Stimulated activated naive CD8-positive, alpha-beta T cell treated with anti-CD3 and anti-CD28 coated beads, Interleukin-15, Interleukin-2, amounts not matched to agents 100 ng/mL and 50 ng/mL, for 24 hours (primary cell): Measurements from ENCODE around the gene HAUS7.
"Not testable (repeated sequence)": the region's sequence is repeated elsewhere in the genome, so short reads cannot be mapped to it uniquely, and the experiment has no call there.

Experiments
- H3K27ac Mint-ChIP-seq: one replicate; pipeline ENCODE4 v1.8.0; 2021; ENCODE audit warnings: mild to moderate bottlenecking, mixed read lengths
- H3K27me3 Mint-ChIP-seq: one replicate; pipeline ENCODE4 v1.8.0; 2021; ENCODE audit warnings: mixed read lengths
- H3K36me3 Mint-ChIP-seq: one replicate; pipeline ENCODE4 v1.8.0; 2021; ENCODE audit warnings: low read depth, mixed read lengths
- H3K4me1 Mint-ChIP-seq: one replicate; pipeline ENCODE4 v1.8.0; 2021; ENCODE audit warnings: low read depth, mixed read lengths
- H3K4me3 Mint-ChIP-seq: one replicate; pipeline ENCODE4 v1.8.0; 2021; ENCODE audit warnings: mild to moderate bottlenecking, mixed read lengths
- H3K9me3 Mint-ChIP-seq: one replicate; pipeline ENCODE4 v1.8.0; 2021; ENCODE audit warnings: mixed read lengths

Gene HAUS7

DNA sequence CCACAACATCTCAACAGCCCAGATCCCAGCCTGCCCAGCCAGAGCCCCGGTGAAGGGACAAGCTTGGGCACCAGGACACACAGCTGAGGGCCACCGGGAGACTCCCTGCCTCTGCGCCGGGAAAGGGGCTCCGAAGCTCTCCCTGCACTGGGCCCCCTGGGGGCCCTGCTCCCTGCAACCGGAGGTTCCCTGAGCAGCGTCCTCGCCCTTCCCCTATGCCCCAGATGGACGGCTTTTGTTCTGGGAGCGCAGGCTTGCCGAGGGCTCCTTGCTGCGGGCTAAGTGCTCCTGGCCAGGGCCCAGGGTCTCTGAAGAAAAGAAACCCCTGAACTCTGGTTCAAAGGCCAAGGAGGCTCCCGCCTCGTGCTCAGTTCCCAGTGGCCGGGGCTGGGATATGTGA is 60.0 kb downstream of the HAUS7 start:
- peaks cover 8% of the 10 kb centered on the region for H3K4me1 Mint-ChIP-seq
- H3K27me3 Mint-ChIP-seq, result no peaks in the 10 kb centered on the region
- H3K9me3 Mint-ChIP-seq, result no peaks in the 10 kb centered on the region
- H3K4me3 Mint-ChIP-seq, result peak overlapping the region; percentile 72
- H3K36me3 Mint-ChIP-seq, result no peaks in the 10 kb centered on the region
- H3K27ac Mint-ChIP-seq, result no peak overlapping the region

DNA sequence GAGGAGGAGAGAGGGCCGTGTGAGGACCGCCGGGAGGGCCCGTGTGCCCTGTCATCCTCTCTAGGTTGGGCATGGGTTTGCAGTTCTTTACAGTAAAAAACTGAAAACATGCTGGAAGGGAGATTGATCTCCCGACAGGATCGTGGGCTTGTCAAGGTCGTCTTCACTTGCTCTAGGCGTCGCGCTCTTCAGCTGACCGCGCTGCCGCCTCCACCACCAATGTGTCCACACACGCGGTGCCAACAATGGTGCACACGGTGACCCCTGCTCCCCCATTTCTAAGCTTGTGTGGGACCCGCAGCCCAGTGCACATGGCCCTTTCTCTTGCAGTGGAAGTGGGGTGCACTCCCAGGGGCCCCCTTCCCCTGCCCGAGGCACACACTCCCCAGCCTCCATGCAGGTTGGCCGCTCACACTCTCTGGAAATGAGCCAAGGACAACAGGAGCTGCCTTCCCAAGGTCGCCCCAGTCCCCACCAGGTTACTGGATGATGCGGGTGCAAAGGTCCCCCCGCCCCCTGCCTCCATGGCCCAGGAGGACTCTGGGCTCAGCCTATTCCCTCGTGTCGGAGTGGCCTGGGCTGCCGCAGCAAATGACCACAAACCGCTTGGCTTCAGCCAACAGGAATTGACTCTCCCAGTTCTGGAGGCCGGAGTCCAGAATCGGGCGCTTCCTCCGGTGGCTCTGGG is 60.8 kb downstream of the HAUS7 start:
- no peaks in the 10 kb centered on the region for H3K27me3 Mint-ChIP-seq
- no peaks in the 10 kb centered on the region for H3K9me3 Mint-ChIP-seq
- H3K36me3 Mint-ChIP-seq, result no peaks in the 10 kb centered on the region
- H3K4me1 Mint-ChIP-seq, result peaks cover 8% of the 10 kb centered on the region
- H3K4me3 Mint-ChIP-seq, result no peak overlapping the region
- no peak overlapping the region for H3K27ac Mint-ChIP-seq

DNA sequence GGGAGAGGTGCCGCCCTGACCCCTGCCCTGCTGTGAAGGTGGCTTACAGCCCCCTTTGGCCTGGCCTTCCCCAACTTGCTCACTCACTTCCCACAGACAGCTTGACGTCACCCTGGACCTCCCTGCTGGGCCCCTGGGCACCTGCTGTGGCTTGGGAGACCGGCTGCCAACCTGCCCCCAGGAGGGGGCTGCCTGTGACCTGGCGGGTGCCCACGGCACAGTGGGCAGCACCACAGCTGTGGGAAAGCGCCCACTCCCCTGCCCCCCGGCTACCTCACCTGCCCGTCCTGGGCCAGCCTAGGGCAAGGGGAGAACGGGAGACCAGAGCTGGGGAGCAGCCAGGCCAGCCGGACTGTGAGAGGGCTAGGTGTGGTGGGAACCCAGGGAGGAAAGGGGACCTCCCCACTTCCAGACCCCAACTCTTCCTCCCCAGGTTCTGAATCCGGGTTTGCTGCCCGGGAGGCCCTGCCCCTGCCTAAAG is 61.5 kb downstream of the HAUS7 start:
- Mint-ChIP-seq H3K27me3 (no peaks in the 10 kb centered on the region), H3K9me3 (no peaks in the 10 kb centered on the region), H3K36me3 (no peaks in the 10 kb centered on the region), H3K4me1 (peaks cover 8% of the 10 kb centered on the region), H3K27ac (no peak overlapping the region), H3K4me3 (no peak overlapping the region)

GRCh38 chrX:153408221-153408721 is 62.1 kb downstream of the HAUS7 start:
- H3K36me3 Mint-ChIP-seq, result no peaks in the 10 kb centered on the region
- no peaks in the 10 kb centered on the region for H3K9me3 Mint-ChIP-seq
- H3K4me3 Mint-ChIP-seq, result no peak overlapping the region
- H3K27me3 Mint-ChIP-seq, result no peaks in the 10 kb centered on the region
- no peak overlapping the region for H3K27ac Mint-ChIP-seq
- peaks cover 8% of the 10 kb centered on the region for H3K4me1 Mint-ChIP-seq

DNA sequence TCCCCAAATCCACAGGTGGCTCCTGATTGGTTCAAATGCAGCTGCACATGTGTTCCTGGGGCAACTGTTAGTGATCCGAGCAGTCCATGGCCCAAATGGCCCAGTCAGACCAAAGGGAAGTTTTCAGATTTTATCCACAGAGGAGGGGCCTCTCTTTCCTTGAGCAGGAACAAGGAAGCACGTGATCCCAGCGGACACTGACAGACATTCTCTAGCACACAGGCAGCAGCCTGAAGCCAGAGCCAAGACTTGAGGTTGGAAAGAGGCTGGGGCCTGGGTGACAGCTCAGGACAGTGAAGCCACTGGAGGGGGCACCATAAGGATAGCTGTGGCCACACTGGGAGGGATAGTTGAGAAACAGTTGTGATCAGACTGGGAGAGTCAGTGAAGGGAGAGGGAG is 62.6 kb downstream of the HAUS7 start:
- no peak overlapping the region for H3K27ac Mint-ChIP-seq
- H3K4me1 Mint-ChIP-seq, result peaks cover 8% of the 10 kb centered on the region
- H3K27me3 Mint-ChIP-seq, result no peaks in the 10 kb centered on the region
- no peaks in the 10 kb centered on the region for H3K9me3 Mint-ChIP-seq
- H3K36me3 Mint-ChIP-seq, result no peaks in the 10 kb centered on the region
- H3K4me3 Mint-ChIP-seq, result no peak overlapping the region

DNA sequence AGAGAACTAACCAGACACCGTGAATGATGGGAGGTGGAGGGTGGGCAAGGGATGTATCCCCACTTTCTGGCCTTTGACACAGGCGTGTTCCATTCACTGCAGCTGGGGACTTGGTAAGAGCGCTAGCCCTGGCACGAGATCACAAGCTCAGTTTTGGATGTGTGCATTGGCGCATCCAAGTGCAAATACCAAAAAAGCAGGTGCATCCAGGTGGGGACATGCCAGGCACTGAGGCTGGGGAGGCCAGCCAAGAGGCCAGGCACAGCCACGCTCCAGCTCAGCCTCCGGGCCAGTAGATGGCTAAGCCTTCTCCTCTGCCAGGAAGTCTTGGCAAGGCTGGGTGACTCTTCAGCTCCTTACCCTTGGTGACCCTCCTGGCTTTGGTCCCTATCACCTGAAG is 63.5 kb downstream of the HAUS7 start:
- peaks cover 1% of the 10 kb centered on the region for H3K4me1 Mint-ChIP-seq
- no peak overlapping the region for H3K4me3 Mint-ChIP-seq
- H3K9me3 Mint-ChIP-seq, result no peaks in the 10 kb centered on the region
- no peak overlapping the region for H3K27ac Mint-ChIP-seq
- no peaks in the 10 kb centered on the region for H3K27me3 Mint-ChIP-seq
- no peaks in the 10 kb centered on the region for H3K36me3 Mint-ChIP-seq

GRCh38 chrX:153406011-153406410 is 64.4 kb downstream of the HAUS7 start:
- H3K4me1 Mint-ChIP-seq, result no peaks in the 10 kb centered on the region
- no peaks in the 10 kb centered on the region for H3K27me3 Mint-ChIP-seq
- no peaks in the 10 kb centered on the region for H3K9me3 Mint-ChIP-seq
- no peak overlapping the region for H3K27ac Mint-ChIP-seq
- no peaks in the 10 kb centered on the region for H3K36me3 Mint-ChIP-seq
- no peak overlapping the region for H3K4me3 Mint-ChIP-seq

- H3K4me1 Mint-ChIP-seq, result no peaks in the 10 kb centered on the region
- H3K27ac Mint-ChIP-seq, result no peak overlapping the region
- no peak overlapping the region for H3K4me3 Mint-ChIP-seq
- H3K27me3 Mint-ChIP-seq, result no peaks in the 10 kb centered on the region
- no peaks in the 10 kb centered on the region for H3K36me3 Mint-ChIP-seq
- no peaks in the 10 kb centered on the region for H3K9me3 Mint-ChIP-seq
These were observed 65.0 kb downstream of the HAUS7 start for GRCh38 chrX:153405426-153405825.

DNA sequence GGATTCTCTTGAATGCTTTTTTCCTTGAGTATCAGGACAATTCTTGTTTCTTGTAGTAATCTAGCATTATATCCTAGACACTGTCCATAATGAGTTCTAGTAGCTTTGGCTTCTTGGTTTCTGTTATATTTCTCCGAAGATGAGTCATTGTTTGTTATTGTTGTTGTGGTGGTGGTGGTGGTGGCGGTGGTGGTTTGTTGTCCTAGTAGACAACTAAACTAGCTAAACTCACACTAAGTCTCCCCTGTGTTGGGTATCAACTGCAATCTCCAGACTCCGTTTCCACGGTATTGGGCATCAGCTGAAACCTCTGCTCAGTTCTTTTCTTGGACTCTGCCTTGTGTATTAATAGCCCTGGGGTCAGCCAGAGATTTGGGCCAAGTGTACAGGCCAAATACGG is 66.0 kb downstream of the HAUS7 start:
- H3K9me3 Mint-ChIP-seq, H3K27ac Mint-ChIP-seq, H3K36me3 Mint-ChIP-seq, H3K4me3 Mint-ChIP-seq, H3K27me3 Mint-ChIP-seq, H3K4me1 Mint-ChIP-seq: not testable (repeated sequence)

DNA sequence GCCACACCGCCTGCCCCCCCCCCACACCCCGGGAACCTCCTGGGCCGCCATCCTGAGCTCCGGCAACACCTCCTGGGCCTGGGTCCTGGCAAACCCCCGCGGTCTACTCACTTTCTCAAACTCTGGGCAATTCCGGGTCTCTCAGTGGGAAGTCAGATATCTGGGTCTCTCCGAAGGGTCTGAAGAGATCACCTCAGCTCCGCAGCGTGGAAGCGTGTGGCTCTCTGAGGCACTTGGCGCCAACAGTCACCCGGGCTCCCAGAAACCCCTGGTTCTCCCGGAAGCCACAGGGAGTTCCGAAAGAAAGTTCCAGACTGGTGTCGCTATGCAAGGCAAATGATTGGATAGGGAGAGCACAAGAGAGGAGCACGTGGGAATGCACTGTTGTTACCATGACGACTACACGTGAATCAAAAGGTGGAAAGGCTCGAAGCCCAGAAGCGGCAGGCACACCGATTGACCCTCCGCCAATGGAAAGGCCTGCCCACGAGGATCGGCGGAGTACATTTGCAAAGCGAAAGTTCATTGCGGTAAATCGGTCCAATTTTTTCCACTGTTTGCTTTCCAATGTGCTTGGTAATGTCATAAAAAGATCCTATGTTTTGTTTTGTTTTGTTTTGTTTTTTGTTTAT is 69.1 kb downstream of the HAUS7 start, which contains the start of gene PNMA6E:
Gene PNMA6E (minus strand): TSS at position 218 of the 632 bp plus-strand sequence. CDS start 2,501 bp downstream, outside the sequence.
- H3K4me3 Mint-ChIP-seq, result no peak within 1 kb of the TSS
- no peak within 1 kb of the TSS for H3K27ac Mint-ChIP-seq
- H3K27me3 Mint-ChIP-seq, result no peaks in the 10 kb centered on the region
- no peaks in the 10 kb centered on the region for H3K36me3 Mint-ChIP-seq
- H3K9me3 Mint-ChIP-seq, result no peaks in the 10 kb centered on the region
- no peaks in the 10 kb centered on the region for H3K4me1 Mint-ChIP-seq

- no peaks in the 10 kb centered on the region for H3K4me1 Mint-ChIP-seq
- no peaks in the 10 kb centered on the region for H3K27me3 Mint-ChIP-seq
- H3K9me3 Mint-ChIP-seq, result no peaks in the 10 kb centered on the region
- H3K36me3 Mint-ChIP-seq, result no peaks in the 10 kb centered on the region
- H3K27ac Mint-ChIP-seq, result no peak overlapping the region
- H3K4me3 Mint-ChIP-seq, result no peak overlapping the region
These were observed 69.9 kb downstream of the HAUS7 start for GRCh38 chrX:153400146-153401132.

DNA sequence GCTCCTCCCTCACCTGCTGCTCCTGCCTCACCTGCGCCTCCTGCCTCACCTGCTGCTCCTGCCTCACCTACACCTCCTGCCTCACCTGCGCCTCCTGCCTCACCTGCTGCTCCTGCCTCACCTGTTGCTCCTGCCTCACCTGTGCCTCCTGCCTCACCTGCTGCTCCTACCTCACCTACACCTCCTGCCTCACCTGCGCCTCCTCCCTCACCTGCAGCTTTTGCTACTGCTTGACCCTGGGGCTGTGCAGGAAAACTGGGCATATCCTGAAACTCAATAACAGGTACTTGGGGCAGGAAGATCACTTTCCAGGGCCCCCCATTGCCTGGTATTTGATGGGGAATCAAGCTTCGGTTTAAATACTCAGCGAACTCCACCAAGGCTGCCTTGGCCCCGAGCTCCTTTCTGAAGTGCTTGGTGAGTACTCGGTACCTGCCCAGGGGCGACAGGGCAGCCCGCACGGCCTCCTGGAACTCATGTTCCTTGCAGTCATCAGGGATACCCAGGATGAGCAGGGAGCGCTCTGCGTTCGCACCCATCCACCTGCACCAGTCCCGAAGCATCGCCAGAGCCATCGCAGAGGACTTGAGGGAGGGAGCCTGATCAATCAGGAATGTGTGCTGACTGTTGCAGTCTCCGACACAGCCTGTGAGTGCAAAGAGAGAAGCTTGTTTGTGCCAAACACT is 72.0 kb downstream of the HAUS7 start:
- H3K4me3 Mint-ChIP-seq, result no peak overlapping the region
- no peaks in the 10 kb centered on the region for H3K4me1 Mint-ChIP-seq
- no peaks in the 10 kb centered on the region for H3K9me3 Mint-ChIP-seq
- no peaks in the 10 kb centered on the region for H3K36me3 Mint-ChIP-seq
- no peaks in the 10 kb centered on the region for H3K27me3 Mint-ChIP-seq
- no peak overlapping the region for H3K27ac Mint-ChIP-seq
